Activated CD4-positive, alpha-beta T cell treated with anti-CD3 and anti-CD28 coated beads for 1 hour (primary cell): ENCODE measurements around the gene COL24A1.
"Not testable (repeated sequence)": the region's sequence is repeated elsewhere in the genome, so short reads cannot be mapped to it uniquely, and the experiment has no call there.

ENCODE experiments used
- DNase-seq: peaks from one replicate; pipeline ENCODE4 v3.0.0-alpha.2; 2020

Gene COL24A1

GRCh38 chr1:85867189-85867588, 289.4 kb downstream of the COL24A1 start:
- no peak for DNase-seq

- no peak for DNase-seq
Observed at GRCh38 chr1:85865213-85865612, 291.4 kb downstream of the COL24A1 start.

- DNase-seq, result no peak
Observed at GRCh38 chr1:85864727-85865126, 291.8 kb downstream of the COL24A1 start.

GRCh38 chr1:85863639-85864038, 292.9 kb downstream of the COL24A1 start:
- not testable (repeated sequence) for DNase-seq

DNA sequence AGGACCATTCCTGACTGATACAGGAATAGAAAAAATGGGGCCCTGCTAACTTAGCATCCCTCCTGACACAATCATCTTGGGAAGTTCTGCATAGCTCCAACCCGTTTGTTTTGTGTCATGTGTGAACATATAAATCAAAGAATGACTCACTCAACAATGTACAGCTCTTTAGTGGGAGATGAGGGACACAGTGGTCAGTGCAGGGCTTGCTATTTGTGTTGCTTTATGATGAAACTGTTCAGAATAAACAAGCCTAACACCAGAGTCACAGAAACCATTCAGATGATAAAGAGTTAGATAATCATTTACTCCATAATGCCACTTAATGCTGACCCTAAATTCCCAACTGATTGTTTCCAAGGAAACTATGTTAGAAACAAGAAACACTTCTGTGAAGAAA, 294.1 kb downstream of the COL24A1 start:
- no peak for DNase-seq

- no peak for DNase-seq
Observed at GRCh38 chr1:85857991-85858390, 298.6 kb downstream of the COL24A1 start.

GRCh38 chr1:85850238-85850637, 306.3 kb downstream of the COL24A1 start:
- DNase-seq, result no peak

DNA sequence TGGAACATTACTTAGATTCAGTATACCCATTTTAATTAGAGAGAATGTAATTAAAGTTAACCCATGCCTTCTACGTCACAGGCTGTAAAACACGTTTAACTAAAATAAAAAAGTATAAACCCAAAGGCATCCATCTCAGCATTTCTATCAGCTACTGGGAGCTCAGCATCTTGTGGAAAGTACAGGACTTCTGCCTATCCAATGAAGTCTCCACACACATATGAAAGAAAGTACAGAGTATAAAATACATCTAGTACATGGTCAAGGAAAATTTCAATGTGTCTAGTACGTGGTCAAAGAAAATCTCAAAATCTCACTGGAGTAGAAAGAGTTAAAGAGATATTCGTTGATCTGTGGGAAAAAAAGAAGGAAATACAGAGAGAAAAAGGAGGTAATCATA, 306.9 kb downstream of the COL24A1 start:
- no peak for DNase-seq

DNA sequence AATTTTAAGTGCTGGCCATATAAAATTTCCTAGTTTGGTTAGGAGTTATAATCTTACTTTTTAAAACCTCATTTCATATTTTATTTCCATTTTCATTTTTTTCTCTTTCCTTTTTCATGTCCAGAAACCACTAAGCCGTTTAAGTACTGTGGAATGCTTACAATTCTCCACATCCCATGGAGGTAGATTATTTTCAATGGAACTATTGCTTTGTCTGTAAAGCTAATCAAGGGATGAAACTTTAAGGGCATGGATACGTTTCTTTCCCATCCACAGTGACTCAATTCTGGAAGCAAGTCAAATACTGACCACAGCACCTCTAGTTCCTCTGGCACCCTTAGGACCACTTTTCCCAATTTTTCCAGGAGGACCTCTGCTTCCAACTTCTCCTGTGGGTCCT, 309.2 kb downstream of the COL24A1 start:
- no peak for DNase-seq

DNA sequence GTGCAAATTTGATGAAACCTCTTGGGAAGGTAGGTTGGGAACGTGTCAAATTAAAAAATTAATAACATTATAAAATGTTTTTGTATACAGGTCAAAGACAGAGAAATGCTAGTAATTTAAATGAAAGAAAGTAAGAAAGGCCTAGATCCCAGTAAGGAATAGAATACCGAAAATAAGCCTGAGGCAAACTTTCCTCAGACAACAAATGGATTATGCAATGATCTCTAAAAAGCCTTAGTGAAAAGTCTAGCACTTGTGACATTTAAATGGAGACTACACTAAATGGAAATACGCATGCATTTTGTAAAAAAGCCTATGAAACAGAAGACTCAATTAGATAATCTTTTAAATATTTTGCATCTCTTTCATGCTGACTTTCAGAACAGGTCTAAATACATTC, 309.9 kb downstream of the COL24A1 start:
- DNase-seq, result no peak

DNA sequence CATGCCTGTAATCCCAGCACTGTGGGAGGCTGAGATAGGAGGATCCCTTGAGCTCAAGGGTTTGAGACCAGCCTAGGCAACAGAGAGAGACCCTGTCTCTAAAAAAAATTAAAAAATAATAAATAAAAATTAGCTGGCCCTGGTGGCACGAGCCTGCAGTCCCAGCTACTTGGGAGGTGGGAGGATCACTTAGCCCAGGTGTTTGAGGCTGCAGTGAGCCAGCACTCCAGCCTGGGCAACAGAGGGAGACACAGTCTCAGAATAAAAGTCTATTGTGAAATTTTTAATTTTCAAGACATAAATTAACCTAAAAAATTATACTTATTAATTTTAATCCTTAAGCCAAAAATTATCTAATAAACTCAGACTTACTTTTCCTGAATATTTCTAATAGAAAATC, 317.1 kb downstream of the COL24A1 start:
- no peak for DNase-seq

GRCh38 chr1:85838238-85838637, 318.3 kb downstream of the COL24A1 start:
- no peak for DNase-seq

- no peak for DNase-seq
Observed at GRCh38 chr1:85836736-85837135, 319.8 kb downstream of the COL24A1 start.

- not testable (repeated sequence) for DNase-seq
Observed at GRCh38 chr1:85833165-85833564, 323.4 kb downstream of the COL24A1 start.

DNA sequence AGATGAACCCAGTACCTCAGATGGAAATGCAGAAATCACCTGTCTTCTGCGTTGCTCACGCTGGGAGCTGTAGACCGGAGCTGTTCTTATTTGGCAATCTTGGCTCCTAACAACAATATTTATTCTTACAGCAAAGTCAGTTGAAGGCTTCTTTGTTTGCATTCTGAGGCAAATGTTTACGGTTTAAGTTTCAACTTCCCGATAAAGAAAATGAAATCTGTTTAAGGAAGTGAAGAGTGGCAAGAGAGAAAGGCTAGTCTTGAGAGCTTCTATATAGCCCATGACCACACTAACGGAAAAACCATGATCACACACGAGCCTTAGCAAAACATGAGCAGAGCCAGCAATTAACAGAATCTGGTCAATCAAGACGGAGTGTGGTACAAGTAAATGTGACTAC, 325.7 kb downstream of the COL24A1 start:
- DNase-seq, result no peak

DNA sequence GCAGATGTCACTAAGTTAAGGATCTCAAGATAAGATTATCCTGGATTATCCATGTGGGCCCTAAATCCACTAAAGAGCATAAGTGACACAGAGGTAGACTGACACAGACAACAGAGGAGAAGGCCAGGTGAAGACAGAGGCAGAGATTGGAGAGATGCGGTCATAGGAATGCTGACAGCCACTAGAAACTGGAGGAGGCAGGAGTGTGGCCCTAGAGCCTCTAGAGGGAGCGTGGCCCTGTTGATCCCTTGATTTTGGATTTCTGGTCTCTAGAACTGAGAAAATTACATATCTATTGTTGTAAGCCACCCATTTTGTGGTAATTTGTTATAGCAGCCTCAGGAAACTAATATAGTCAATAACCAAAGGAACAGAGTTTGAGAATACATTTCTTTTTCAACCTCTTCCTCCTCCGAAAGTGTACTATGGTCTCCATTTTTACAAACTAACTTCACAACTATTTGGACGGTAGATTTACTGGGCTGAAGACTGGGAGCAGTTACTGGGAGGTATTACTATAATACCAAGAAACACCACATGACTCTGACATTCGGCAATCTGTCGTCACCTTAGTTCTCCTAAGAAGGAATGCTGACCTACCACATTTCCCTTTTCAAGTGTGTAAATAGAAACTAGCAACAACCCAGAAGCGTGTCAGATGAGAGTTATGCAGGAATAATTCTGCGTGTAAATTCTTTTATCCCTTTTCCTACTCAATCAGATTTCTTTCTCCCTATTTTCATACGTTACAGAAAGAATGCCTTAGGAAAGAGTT, 332.3 kb downstream of the COL24A1 start:
- no peak for DNase-seq

GRCh38 chr1:85822696-85823095, 333.9 kb downstream of the COL24A1 start:
- no peak for DNase-seq

GRCh38 chr1:85818371-85818770, 338.2 kb downstream of the COL24A1 start:
- no peak for DNase-seq

GRCh38 chr1:85816606-85817005, 340.0 kb downstream of the COL24A1 start:
- DNase-seq, result no peak

GRCh38 chr1:85815906-85816305, 340.7 kb downstream of the COL24A1 start:
- no peak for DNase-seq

- no peak for DNase-seq
Observed at GRCh38 chr1:85806236-85806965, 350.2 kb downstream of the COL24A1 start.

DNA sequence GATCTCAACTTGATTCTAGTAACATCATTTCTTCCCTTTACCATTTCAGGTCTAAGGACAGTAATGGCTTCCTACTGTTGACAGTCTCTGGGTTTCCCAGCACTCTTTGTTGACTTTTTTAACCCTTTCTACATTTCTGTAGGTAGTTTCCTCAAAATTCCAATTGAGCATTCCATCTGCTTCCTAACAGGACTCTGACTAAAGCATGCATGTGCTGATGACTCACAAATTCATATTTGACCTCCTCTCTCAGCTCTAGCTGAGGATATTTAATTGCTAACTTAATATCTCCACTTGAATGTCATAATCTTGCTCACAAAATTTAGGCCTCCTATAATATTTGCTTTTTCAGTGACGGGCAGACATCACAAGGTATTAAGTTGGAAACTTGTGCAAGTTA, 355.1 kb downstream of the COL24A1 start:
- no peak for DNase-seq

DNA sequence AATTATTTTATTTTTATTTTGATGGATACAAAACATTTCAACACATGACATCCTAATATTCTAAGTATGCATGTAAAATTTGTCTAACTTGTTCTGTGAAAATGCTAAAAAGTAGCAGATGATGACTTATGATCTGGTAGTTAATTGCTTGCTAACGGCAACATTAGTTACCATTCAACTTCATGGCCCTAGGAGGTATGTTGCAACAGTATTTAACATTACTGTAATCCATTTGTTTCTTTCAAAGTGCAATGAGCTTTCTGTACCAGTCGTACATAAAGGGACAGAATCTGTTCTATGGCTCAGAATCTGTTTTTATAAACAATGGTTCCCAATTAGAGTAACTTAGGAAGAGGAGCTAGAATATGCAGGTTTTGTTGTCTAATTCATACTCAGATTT, 356.8 kb downstream of the COL24A1 start:
- no peak for DNase-seq

GRCh38 chr1:85798419-85798818, 358.2 kb downstream of the COL24A1 start:
- DNase-seq, result no peak

DNA sequence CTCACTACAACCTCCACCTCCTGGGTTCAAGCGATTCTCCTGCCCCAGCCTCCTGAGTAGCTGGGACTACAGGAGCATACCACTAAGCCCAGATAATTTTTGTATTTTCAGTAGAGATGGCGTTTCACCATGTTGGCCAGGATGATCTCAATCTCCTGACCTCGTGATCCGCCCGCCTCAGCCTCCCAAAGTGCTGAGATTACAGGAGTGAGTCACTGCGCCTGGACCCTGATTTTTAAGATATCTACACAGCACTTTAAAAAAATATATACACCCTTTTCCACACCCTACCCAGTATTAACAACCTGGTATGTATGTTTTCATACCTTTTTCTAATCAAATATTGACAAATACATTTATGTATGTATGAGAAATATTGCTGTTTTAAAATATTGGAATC, 379.6 kb downstream of the COL24A1 start:
- DNase-seq, result not testable (repeated sequence)
